Ascending aorta (tissue), 2 donors: ENCODE results near the gene HS1BP3. TPM values are rescaled to one million over a fixed set of nuclear protein-coding genes. Genes with fewer than 3 reads are reported as not detected.

ENCODE experiments used
- DNase-seq, 2 donors: peaks; one replicate each; pipeline ENCODE4 v3.0.0-alpha.2; 2019; ENCODE audit warnings: low spot score in 2 of 2
- H3K27ac ChIP-seq, 2 donors: fragments of 200-600 bp; sonication (generic); one replicate each; pipeline ENCODE4 v1.5.1; 2016 to 2017; ENCODE audit warnings: mild to moderate bottlenecking in 1 of 2
- H3K27me3 ChIP-seq: fragments of 200-600 bp; sonication (generic); one replicate; pipeline ENCODE4 v1.5.1; 2017
- H3K36me3 ChIP-seq, 2 donors: fragments of 200-600 bp; sonication (generic); one replicate each; pipeline ENCODE4 v1.5.1; 2016
- H3K4me1 ChIP-seq, 2 donors: fragments of 200-600 bp; sonication (generic); one replicate each; pipeline ENCODE4 v1.5.1; 2016 to 2017; ENCODE audit warnings: mild to moderate bottlenecking in 1 of 2
- H3K4me3 ChIP-seq, 2 donors: fragments of 200-600 bp; sonication (generic); one replicate each; pipeline ENCODE4 v1.5.1; 2016 to 2017; ENCODE audit warnings: mild to moderate bottlenecking in 1 of 2
- H3K9me3 ChIP-seq, 2 donors: fragments of 200-600 bp; sonication (generic); one replicate each; pipeline ENCODE4 v1.5.1; 2016
- intact Hi-C: fragments of 100-400 bp; cut with DNase I; formaldehyde crosslinking; loops from one replicate; pipeline ENCODE4 v1.15.1; 2023
- total RNA-seq: library from RNA; depleted of rRNA; stranded (reverse); fragments of >200 nt; gene quantifications from one replicate; pipeline ENCODE4 v1.1.0, GENCODE V29; 2016
- TF ChIP-seq, protein P1 (sequence below), 3 experiments: fragments of 200-600 bp in 2 of 3; fragments of 450-650 bp in 1 of 3; sonication (generic) in 2 of 3; IDR thresholded peaks; one replicate each; pipeline ENCODE4 v1.5.1; 2016 to 2019; ENCODE audit warnings: antibody characterized with exemption in 3 of 3, mild to moderate bottlenecking in 1 of 3, moderate library complexity in 1 of 3

HS1BP3 gene
- total RNA-seq, 1 donor from 2014 or later = 40.0 TPM

DNA sequence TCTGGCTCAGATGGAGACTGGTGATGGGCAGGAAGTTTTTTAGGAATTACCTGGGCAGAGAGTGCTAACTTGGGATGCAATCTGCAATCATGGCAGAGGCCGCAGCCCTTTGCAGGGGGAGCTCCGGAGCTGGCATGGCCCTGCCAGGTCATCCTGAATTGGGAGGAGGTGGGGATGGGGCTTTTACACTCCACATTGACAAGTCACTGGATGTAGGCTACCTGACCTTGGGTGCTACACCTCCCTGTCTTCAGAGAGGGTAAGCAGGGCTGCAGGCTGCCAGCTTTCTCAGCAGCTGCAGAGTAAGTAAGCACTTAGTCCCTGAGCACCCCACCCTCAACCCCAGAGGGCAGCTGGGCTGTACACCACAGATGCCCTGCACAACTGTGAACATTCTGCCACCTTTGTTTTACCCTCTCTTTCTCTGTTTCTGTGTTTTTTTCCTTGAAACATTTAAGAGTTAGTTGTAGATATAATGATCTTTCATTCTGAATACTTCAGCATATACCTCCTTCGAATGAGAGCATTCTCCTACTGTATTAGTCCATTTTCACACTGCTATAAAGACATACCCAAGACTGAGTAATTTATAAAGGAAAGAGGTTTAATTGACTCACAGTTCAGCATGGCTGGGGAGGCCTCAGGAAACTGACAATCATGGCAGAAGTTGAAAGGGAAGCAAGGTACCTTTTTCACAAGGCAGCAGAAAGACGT lies 6.8 kb upstream of the HS1BP3 start:
- Histone ChIP-seq H3K27ac (no peak overlapping the region), H3K4me3 (no peak overlapping the region), H3K36me3 (no peaks in the 10 kb centered on the region), H3K4me1 (peaks cover 0 to 4% of the 10 kb centered on the region in 2 donors), H3K9me3 (no peaks in the 10 kb centered on the region), H3K27me3 (no peaks in the 10 kb centered on the region)
- no peak for DNase-seq
- TF ChIP-seq, protein P1, sequence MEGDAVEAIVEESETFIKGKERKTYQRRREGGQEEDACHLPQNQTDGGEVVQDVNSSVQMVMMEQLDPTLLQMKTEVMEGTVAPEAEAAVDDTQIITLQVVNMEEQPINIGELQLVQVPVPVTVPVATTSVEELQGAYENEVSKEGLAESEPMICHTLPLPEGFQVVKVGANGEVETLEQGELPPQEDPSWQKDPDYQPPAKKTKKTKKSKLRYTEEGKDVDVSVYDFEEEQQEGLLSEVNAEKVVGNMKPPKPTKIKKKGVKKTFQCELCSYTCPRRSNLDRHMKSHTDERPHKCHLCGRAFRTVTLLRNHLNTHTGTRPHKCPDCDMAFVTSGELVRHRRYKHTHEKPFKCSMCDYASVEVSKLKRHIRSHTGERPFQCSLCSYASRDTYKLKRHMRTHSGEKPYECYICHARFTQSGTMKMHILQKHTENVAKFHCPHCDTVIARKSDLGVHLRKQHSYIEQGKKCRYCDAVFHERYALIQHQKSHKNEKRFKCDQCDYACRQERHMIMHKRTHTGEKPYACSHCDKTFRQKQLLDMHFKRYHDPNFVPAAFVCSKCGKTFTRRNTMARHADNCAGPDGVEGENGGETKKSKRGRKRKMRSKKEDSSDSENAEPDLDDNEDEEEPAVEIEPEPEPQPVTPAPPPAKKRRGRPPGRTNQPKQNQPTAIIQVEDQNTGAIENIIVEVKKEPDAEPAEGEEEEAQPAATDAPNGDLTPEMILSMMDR (IDR thresholded peaks at IDR 0.05) = no peak
- intact Hi-C loops = no loop called here

DNA sequence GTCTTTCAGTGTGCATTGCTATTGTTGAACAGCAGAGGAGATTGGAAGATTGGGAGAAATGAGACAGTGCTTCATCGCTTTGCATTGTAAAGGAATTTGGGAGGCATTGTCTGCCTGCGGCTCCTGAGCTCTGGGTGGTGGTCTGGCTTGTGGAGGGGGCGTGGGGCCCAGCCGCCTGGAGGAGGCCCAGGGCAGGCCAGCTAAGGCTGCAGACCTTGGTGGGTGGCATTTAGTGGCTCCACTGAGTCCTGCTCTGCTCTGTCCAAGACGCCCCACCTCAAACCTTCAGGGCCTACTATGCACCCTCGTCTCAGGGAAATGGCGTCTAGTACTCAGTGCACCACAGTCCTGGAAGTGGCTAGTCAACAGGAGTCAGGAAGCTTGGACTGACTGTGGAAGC lies 5.7 kb upstream of the HS1BP3 start:
- H3K27ac ChIP-seq = no peak overlapping the region
- no peaks in the 10 kb centered on the region for H3K9me3 ChIP-seq
- intact Hi-C loops = no loop called here
- no peaks in the 10 kb centered on the region for H3K27me3 ChIP-seq
- TF ChIP-seq, protein P1 (IDR thresholded peaks at IDR 0.05) = no peak
- DNase-seq = no peak
- peaks cover 6 to 8% of the 10 kb centered on the region in 2 donors for H3K4me1 ChIP-seq
- no peaks in the 10 kb centered on the region for H3K36me3 ChIP-seq
- no peak overlapping the region for H3K4me3 ChIP-seq

DNA sequence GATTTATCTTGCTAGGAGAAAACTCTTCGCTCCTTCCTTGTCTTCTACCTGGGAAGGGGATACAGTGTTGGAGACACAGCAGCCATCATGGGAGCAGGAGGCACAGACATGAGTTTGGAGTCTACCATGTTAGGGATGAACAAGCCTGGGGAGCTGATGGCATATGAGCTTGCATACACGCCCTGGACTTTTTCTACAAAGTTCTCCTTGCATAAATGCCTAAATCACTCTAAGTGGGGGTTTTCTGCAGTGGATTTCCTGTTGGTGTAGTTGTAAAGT lies 3.6 kb upstream of the HS1BP3 start:
- TF ChIP-seq, protein P1 (IDR thresholded peaks at IDR 0.05) = no peak
- H3K9me3 ChIP-seq = no peaks in the 10 kb centered on the region
- no peaks in the 10 kb centered on the region for H3K36me3 ChIP-seq
- no peak overlapping the region for H3K27ac ChIP-seq
- DNase-seq = no peak
- H3K4me1 ChIP-seq = peaks cover 11 to 16% of the 10 kb centered on the region in 2 donors
- no peak overlapping the region for H3K4me3 ChIP-seq
- intact Hi-C loops = no loop called here
- H3K27me3 ChIP-seq = no peaks in the 10 kb centered on the region

DNA sequence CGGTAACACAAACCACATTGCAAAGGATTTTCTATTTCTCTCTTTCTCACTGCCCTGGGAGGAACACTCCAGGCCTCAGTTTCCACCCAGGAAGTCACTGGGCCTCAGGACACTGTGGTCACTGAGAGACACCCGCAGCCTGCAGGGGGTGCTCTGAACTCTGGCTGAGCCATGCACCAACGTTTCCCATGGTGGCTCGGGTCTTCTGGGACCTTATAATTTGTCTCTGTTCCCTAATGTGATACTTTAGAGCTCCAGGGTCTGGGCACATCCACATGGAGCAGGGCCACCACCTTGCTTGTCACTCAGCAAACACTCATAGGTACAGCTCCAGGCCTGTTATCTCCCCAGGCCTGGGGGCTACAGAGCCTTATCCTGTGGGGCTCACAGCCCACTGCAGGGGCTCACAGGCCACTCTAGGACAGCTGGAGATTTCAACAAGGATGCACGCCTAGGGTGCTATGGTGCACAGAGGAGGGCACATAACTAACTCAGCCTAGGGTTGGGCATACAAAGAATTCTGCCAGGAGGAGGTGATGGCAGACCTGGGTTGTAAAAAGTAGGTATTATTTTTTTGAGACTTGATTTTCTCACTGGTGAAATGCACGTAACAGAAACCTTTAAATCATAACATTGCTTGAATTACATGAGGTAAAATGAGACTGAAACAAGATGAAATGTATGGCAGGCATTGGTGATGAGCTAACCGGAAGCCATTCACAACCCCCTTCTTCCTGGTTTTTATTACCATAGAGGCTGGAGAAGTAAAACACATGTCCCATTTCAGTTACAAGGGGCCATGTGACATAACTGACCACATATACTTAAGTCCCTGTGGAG lies 3.0 kb upstream of the HS1BP3 start:
- Histone ChIP-seq H3K36me3 (no peaks in the 10 kb centered on the region), H3K4me3 (no peak overlapping the region), H3K9me3 (no peaks in the 10 kb centered on the region), H3K27me3 (no peaks in the 10 kb centered on the region), H3K27ac (no peak overlapping the region), H3K4me1 (peaks cover 12 to 21% of the 10 kb centered on the region in 2 donors)
- intact Hi-C loops = no loop called here
- no peak for DNase-seq
- TF ChIP-seq, protein P1 (IDR thresholded peaks at IDR 0.05) = no peak

DNA sequence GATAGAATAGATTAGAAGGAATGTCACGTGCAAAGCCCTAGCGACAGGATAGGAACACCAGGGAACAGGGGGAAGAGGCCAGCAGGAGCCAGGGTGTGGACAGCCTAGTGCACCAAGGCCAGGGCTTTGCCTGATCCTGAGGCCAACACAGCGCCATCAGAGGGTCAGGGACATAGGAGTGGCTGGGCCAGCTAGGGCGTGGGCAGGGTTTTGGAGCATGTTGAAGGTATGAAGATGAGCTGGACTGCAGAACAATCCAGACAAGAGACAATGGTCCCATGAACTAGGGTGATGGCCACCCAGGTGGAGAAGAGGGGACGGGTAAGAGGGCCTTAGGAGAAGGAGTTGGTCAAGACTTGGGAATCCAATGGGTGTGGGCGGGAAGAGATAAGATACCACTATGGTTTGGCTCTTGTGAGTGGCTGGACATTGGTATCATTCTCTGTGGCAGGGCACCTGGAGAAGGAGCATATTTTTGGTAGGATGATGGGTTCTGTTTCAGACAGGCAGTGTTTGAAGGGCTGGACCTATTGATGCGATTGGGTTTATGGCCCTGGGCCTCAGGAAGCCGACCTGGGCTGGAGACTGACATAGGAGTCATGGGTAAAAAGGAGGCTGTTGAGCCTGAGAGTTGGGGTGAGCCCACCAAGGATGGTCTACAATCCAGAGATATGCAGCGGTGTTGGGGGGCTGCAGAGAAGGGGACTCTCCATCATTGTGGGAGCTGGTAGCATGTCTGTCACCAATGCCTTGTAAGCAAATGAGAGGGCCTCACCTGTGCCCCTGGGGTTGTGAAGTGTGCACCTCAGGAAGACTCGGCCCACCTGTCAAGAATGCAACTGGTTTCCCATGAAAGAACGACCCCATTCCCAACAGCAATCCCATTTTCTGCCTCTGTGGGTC lies 2.0 kb upstream of the HS1BP3 start:
- H3K4me1 ChIP-seq = peaks cover 20 to 31% of the 10 kb centered on the region in 2 donors
- intact Hi-C loops = no loop called here
- no peaks in the 10 kb centered on the region for H3K9me3 ChIP-seq
- H3K36me3 ChIP-seq = no peaks in the 10 kb centered on the region
- H3K4me3 ChIP-seq = no peak overlapping the region
- TF ChIP-seq, protein P1 (IDR thresholded peaks at IDR 0.05) = no peak
- peak overlapping the region; percentile 83 to 95 for H3K27ac ChIP-seq
- peak in 1 of 2 donors; percentile 64 for DNase-seq
- no peaks in the 10 kb centered on the region for H3K27me3 ChIP-seq
